ENCODE data around the gene NEGR1.

DNA sequence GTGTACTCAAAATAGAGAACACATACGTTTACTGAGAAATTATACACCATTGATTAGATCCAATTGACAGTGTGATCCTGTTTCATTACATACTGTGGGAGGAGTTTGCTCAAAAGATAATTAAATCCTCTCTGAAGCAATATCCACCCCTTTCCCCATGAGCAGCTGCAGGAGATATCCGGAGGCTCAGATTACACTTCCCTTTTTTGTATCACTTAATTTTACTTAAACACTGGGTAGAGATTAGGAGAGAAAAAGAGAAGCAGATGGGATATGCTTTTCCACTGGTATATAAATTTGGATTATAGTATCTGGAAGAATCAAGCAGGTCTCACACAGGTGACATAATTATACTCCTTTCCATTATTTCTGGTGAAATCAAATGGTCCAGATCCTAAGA is 868.2 kb downstream of the NEGR1 start:
- TF ChIP-seq, protein P1, sequence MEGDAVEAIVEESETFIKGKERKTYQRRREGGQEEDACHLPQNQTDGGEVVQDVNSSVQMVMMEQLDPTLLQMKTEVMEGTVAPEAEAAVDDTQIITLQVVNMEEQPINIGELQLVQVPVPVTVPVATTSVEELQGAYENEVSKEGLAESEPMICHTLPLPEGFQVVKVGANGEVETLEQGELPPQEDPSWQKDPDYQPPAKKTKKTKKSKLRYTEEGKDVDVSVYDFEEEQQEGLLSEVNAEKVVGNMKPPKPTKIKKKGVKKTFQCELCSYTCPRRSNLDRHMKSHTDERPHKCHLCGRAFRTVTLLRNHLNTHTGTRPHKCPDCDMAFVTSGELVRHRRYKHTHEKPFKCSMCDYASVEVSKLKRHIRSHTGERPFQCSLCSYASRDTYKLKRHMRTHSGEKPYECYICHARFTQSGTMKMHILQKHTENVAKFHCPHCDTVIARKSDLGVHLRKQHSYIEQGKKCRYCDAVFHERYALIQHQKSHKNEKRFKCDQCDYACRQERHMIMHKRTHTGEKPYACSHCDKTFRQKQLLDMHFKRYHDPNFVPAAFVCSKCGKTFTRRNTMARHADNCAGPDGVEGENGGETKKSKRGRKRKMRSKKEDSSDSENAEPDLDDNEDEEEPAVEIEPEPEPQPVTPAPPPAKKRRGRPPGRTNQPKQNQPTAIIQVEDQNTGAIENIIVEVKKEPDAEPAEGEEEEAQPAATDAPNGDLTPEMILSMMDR (IDR thresholded peaks at IDR 0.05): no peak
- TF ChIP-seq POLR2A (IDR thresholded peaks at IDR 0.05): no peak

All from testis (tissue), 2 donors.